ENCODE measurements around the gene TP53TG5. TPM values are rescaled to one million over a fixed set of nuclear protein-coding genes. Genes with fewer than 3 reads are reported as not detected.
A peak's percentile ranks its signal among the peaks of the same experiment; 100 is the strongest.

TP53TG5 gene
- total and polyA plus RNA-seq, 2 of the 8 experiments (the other 6 are each of a cell fraction or from before 2014, with no cell fraction given): not detected

DNA sequence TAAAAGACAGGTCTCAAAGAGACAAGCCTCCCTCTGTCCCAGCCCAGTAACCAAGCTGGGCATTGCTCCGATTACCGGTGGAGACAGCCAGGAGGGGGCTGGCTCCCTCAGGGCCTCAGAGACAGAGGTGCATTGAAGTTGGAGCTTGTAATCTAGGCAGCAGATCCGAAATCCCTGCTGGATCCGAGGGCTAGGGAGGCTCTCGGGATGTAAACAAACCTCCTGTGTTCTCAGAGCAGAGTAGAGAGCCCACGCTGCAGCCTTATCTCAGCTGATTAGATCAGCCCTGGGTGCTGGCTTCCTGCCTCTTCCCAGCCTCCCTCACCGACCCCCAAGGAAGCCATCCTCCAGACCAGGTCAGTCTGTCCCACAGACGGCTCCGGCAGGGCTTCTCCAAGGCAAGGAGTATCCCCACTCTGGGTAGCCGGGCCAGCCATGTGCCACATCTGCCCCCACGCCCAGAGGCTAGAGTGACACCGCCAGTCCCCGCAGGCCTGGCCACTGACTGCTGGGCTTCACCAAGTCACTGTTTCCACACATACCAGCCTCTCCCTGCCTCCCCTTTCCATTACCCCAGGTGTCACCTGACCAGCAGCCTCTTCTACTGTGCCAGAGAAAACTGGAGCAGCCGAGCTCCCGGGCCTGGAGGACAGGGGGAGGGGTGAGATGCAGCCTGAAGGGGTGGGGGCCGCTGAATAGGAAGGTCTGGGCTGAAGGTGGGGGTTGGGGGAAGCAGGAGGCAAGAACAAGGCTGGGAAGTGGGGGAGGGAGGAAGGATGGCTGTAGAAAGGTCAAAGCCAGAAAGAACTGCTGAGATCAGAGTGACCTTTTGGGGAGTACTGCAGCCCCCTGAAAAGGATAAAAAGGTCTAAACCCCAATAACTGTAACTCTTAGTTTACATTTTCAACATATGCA lies 35.9 kb downstream of the TP53TG5 start:
- POLR2A ChIA-PET (ENCODE audit: partially characterized antibody): interaction anchor here (0.7 to 2.3 kb wide), 17 partner anchors 9 to 480 kb away, joined by 3 to 18 read pairs (median 4); partner anchors contain the start of genes PIGT and SYS1
- Histone ChIP-seq H3K23ac (ENCODE audit: insufficient read length) (no peak overlapping the region), H3K79me2 (ENCODE audit: control insufficient read depth in 1 of 2, insufficient read depth in 2 of 2, low read length in 2 of 2) (peaks cover 0 to 89% of the 10 kb centered on the region in 2 experiments; a peak in 3 of 4 replicates), H2AFZ (ENCODE audit: low read length) (no peak overlapping the region), H3K4me3 (ENCODE audit: extremely low read depth in 1 of 4, insufficient read depth in 2 of 4, low read depth in 3 of 4, low read length in 4 of 4) (peak overlapping the region; percentile 8 to 51 (median 36)), H3K36me3 (ENCODE audit: control insufficient read depth in 2 of 4, insufficient read depth in 4 of 4, low read length in 3 of 4) (peaks cover 0 to 6% (median 0%) of the 10 kb centered on the region in 4 experiments; a peak in 1 of 8 replicates), H2BK12ac (ENCODE audit: low read depth, low read length) (peak overlapping the region; percentile 91), H2BK15ac (ENCODE audit: low read length) (no peak overlapping the region), H2BK120ac (replicated peaks; ENCODE audit: low read depth, low read length) (peak overlapping the region; percentile 67), H3K4me2 (ENCODE audit: insufficient read depth in 1 of 2, low read depth in 2 of 2, low read length in 2 of 2) (peak overlapping the region; percentile 68 to 84), H3K4me1 (replicated peaks in 1 of 4; ENCODE audit: control insufficient read depth in 3 of 4, insufficient read depth in 4 of 4, low read length in 3 of 4) (peaks cover 46 to 87% (median 62%) of the 10 kb centered on the region in 4 experiments), H3K4ac (replicated peaks; ENCODE audit: insufficient read length, low read depth, low read length) (peak overlapping the region; percentile 11), H2BK5ac (ENCODE audit: low read depth, low read length) (peak overlapping the region; percentile 93), H3K56ac (replicated peaks; ENCODE audit: insufficient read length, low read depth, low read length) (peak overlapping the region; percentile 50), H3K27ac (ENCODE audit: low read depth, low read length) (peak overlapping the region; percentile 89), H4K5ac (ENCODE audit: insufficient read length, low read depth, low read length) (peak overlapping the region; percentile 89), H2AK5ac (ENCODE audit: low read depth, low read length) (peak overlapping the region; percentile 65), H3K9ac (replicated peaks in 1 of 4; ENCODE audit: extremely low read depth in 1 of 4, low read depth in 3 of 4, low read length in 3 of 4) (peak overlapping the region in 3 of 4 experiments; percentile 56 to 63 (median 58); a peak in 6 of 7 replicates), H3K79me1 (ENCODE audit: low read depth, low read length) (peaks cover 28% of the 10 kb centered on the region), H3K14ac (ENCODE audit: insufficient read length) (no peak overlapping the region), H4K91ac (replicated peaks; ENCODE audit: insufficient read length, low read length) (peak overlapping the region; percentile 85), H4K8ac (ENCODE audit: extremely low read depth, insufficient read depth, low read length) (peak overlapping the region; percentile 93), H3K27me3 (replicated peaks in 1 of 4; ENCODE audit: control insufficient read depth in 3 of 4, extremely low read depth in 1 of 4, insufficient read depth in 3 of 4, low read length in 3 of 4) (no peaks in the 10 kb centered on the region), H3K9me3 (ENCODE audit: insufficient read depth in 2 of 2, low read depth in 1 of 2, low read length in 1 of 2) (no peaks in the 10 kb centered on the region), H3K18ac (ENCODE audit: extremely low read depth, low read length) (peak overlapping the region; percentile 90), H4K20me1 (replicated peaks in 1 of 2; ENCODE audit: control insufficient read depth in 1 of 2, insufficient read depth in 2 of 2, low read length in 2 of 2) (peaks cover 0 to 5% of the 10 kb centered on the region in 2 experiments), H3K23me2 (ENCODE audit: low read depth, low read length) (0 out of 2 replicates have a peak, but pooled peaks cover under 1% of the 10 kb centered on the region), H2BK20ac (ENCODE audit: low read length) (peak overlapping the region; percentile 92)
- CTCF ChIA-PET (ENCODE audit: partially characterized antibody): interaction anchor here (0.6 to 4.6 kb wide), 16 partner anchors 10 to 429 kb away, joined by 3 to 24 read pairs (median 5); partner anchors contain the start of gene SYS1
- no peak for FAIRE-seq
- WGBS, 2 experiments (ENCODE audit: extremely low coverage in 1 of 2, insufficient coverage in 1 of 2, insufficient read length in 1 of 2, insufficient replicate concordance in 2 of 2, low coverage in 1 of 2, low lambda C conversion rate in 2 of 2, missing lambda C conversion rate in 1 of 2): 24% methylated on average over 13 of the region's 16 CpGs; no CpG with 5 or more reads in 1 of the 2 experiments
- peak in 1 of 2 experiments; percentile 63 for DNase-seq (ENCODE audit: low read depth in 1 of 2, low spot score in 2 of 2)
- peak; percentile 62; the same call in 1 of the 2 replicates for TF ChIP-seq TEAD4 (IDR thresholded peaks at IDR 0.05; ENCODE audit: low read depth, low read length)
- TF ChIP-seq ASH2L (IDR thresholded peaks at IDR 0.05; ENCODE audit: low read length): peak; percentile 41
- TF ChIP-seq SIX5 (IDR thresholded peaks at IDR 0.05; ENCODE audit: low read depth, low read length): no peak
- peak in 1 of 2 experiments; percentile 55; a peak in 2 of 3 replicates for TF ChIP-seq POLR2A (IDR thresholded peaks at IDR 0.05; ENCODE audit: control extremely low read depth in 1 of 2, low read depth in 2 of 2, low read length in 2 of 2)
- TF ChIP-seq, protein P1, sequence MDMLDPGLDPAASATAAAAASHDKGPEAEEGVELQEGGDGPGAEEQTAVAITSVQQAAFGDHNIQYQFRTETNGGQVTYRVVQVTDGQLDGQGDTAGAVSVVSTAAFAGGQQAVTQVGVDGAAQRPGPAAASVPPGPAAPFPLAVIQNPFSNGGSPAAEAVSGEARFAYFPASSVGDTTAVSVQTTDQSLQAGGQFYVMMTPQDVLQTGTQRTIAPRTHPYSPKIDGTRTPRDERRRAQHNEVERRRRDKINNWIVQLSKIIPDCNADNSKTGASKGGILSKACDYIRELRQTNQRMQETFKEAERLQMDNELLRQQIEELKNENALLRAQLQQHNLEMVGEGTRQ (IDR thresholded peaks at IDR 0.05; ENCODE audit: low read length): peak; percentile 55
- TF ChIP-seq, protein P2, sequence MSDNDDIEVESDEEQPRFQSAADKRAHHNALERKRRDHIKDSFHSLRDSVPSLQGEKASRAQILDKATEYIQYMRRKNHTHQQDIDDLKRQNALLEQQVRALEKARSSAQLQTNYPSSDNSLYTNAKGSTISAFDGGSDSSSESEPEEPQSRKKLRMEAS (IDR thresholded peaks at IDR 0.05): peak; percentile 37
- 0 out of 4 replicates have a peak, but pooled peaks of 1 of the 2 experiments have one; percentile 31 for TF ChIP-seq SIN3A (conservative IDR thresholded peaks at IDR 0.05 in 1 of 2, IDR thresholded peaks at IDR 0.05 in 1 of 2; ENCODE audit: low read depth in 1 of 2, low read length in 2 of 2)
- peak; percentile 34; the same call in 1 of the 2 replicates for TF ChIP-seq CREB1 (IDR thresholded peaks at IDR 0.05)
- TF ChIP-seq CHD2 (IDR thresholded peaks at IDR 0.05; ENCODE audit: low read length): peak; percentile 22; the same call in 1 of the 2 replicates

Data from H1 (cell line).